ENCODE measurements around the gene LRRFIP1.
"Not testable (repeated sequence)": the region's sequence is repeated elsewhere in the genome, so short reads cannot be mapped to it uniquely, and the experiment has no call there.

LRRFIP1 gene

GRCh38 chr2:237666606-237667005, 39.2 kb downstream of the LRRFIP1 start:
- no peak for DNase-seq

- DNase-seq = not testable (repeated sequence)
Measured at GRCh38 chr2:237667050-237667576, 39.7 kb downstream of the LRRFIP1 start.

- DNase-seq = no peak
Measured at GRCh38 chr2:237667893-237668292, 40.5 kb downstream of the LRRFIP1 start.

GRCh38 chr2:237668440-237668839, 41.1 kb downstream of the LRRFIP1 start:
- DNase-seq = no peak

GRCh38 chr2:237669283-237669627, 41.9 kb downstream of the LRRFIP1 start:
- DNase-seq = no peak

GRCh38 chr2:237669628-237670392, 42.4 kb downstream of the LRRFIP1 start:
- peak; percentile 82 for DNase-seq

GRCh38 chr2:237670641-237671040, 43.3 kb downstream of the LRRFIP1 start:
- DNase-seq = no peak

GRCh38 chr2:237671466-237672138, 44.2 kb downstream of the LRRFIP1 start:
- no peak for DNase-seq

- no peak for DNase-seq
Measured at GRCh38 chr2:237672731-237673129, 45.3 kb downstream of the LRRFIP1 start.

- DNase-seq = peak; percentile 74
Measured at GRCh38 chr2:237673130-237674001, 46.0 kb downstream of the LRRFIP1 start.

GRCh38 chr2:237674731-237675276, 47.4 kb downstream of the LRRFIP1 start:
- DNase-seq = peak; percentile 70

- no peak for DNase-seq
Measured at GRCh38 chr2:237675316-237675715, 47.9 kb downstream of the LRRFIP1 start.

GRCh38 chr2:237680702-237681478, 53.5 kb downstream of the LRRFIP1 start:
- no peak for DNase-seq

GRCh38 chr2:237682151-237682550, 54.8 kb downstream of the LRRFIP1 start:
- no peak for DNase-seq

- no peak for DNase-seq
Measured at GRCh38 chr2:237682856-237683670, 55.7 kb downstream of the LRRFIP1 start.

GRCh38 chr2:237685408-237685807, 58.0 kb downstream of the LRRFIP1 start:
- no peak for DNase-seq

- no peak for DNase-seq
Measured at GRCh38 chr2:237686659-237687136, 59.3 kb downstream of the LRRFIP1 start.

GRCh38 chr2:237688081-237688480, 60.7 kb downstream of the LRRFIP1 start:
- DNase-seq = no peak

- not testable (repeated sequence) for DNase-seq
Measured at GRCh38 chr2:237688541-237688940, 61.2 kb downstream of the LRRFIP1 start.

- DNase-seq = no peak
Measured at GRCh38 chr2:237689336-237690131, 62.1 kb downstream of the LRRFIP1 start.
